GM23338 (cell line): Measurements from ENCODE around the gene CANT1. TPM values are rescaled to one million over a fixed set of nuclear protein-coding genes. Genes with fewer than 3 reads are reported as not detected.

ENCODE experiments used
- ATAC-seq: fragments of 200-7000 bp; cut with Tn5 transposase; 3 replicates; pipeline ENCODE4 v1.9.1; 2020
- DNase-seq: peaks from one replicate; pipeline ENCODE4 v3.0.0-alpha.2; 2015; ENCODE audit warnings: low spot score
- H2AFZ ChIP-seq: fragments of 200-600 bp; sonication (generic); 2 replicates; pipeline ENCODE4 v1.8.0; 2016; ENCODE audit warnings: antibody characterized with exemption, mild to moderate bottlenecking, moderate library complexity
- H3F3A ChIP-seq: fragments of 200-600 bp; sonication (generic); replicated peaks from 2 replicates; pipeline ENCODE4 v1.8.0; 2017; ENCODE audit warnings: antibody characterized with exemption, mixed run types, low read depth
- H3K27ac ChIP-seq: fragments of 200-600 bp; sonication (generic); 2 replicates; pipeline ENCODE4 v1.6.1; 2016; ENCODE audit warnings: low read depth
- H3K27me3 ChIP-seq: fragments of 200-600 bp; sonication (generic); 2 replicates; pipeline ENCODE4 v1.8.0; 2016; ENCODE audit warnings: mild to moderate bottlenecking, mixed run types, moderate library complexity; ENCODE audit not compliant: insufficient read depth
- H3K36me3 ChIP-seq: fragments of 200-600 bp; sonication (generic); 2 replicates; pipeline ENCODE4 v1.8.0; 2016; ENCODE audit warnings: mild to moderate bottlenecking; ENCODE audit not compliant: insufficient read depth
- H3K4me1 ChIP-seq: fragments of 200-600 bp; sonication (generic); 2 replicates; pipeline ENCODE4 v1.8.0; 2016; ENCODE audit warnings: mild to moderate bottlenecking, moderate library complexity; ENCODE audit not compliant: insufficient read depth
- H3K4me2 ChIP-seq: fragments of 200-600 bp; sonication (generic); 2 replicates; pipeline ENCODE4 v1.7.1; 2017; ENCODE audit warnings: mixed run types
- H3K4me3 ChIP-seq: fragments of 200-600 bp; sonication (generic); 2 replicates; pipeline ENCODE4 v1.6.1; 2016; ENCODE audit warnings: mixed run types
- H3K79me2 ChIP-seq: fragments of 200-600 bp; sonication (generic); replicated peaks from 2 replicates; pipeline ENCODE4 v1.8.0; 2017; ENCODE audit warnings: mild to moderate bottlenecking; ENCODE audit not compliant: insufficient read depth
- H3K9me2 ChIP-seq: fragments of 200-600 bp; sonication (generic); 2 replicates; pipeline ENCODE4 v1.8.0; 2017; ENCODE audit not compliant: insufficient read depth
- H4K20me1 ChIP-seq: fragments of 200-600 bp; sonication (generic); replicated peaks from 2 replicates; pipeline ENCODE4 v1.8.0; 2017; ENCODE audit warnings: mild to moderate bottlenecking; ENCODE audit not compliant: insufficient read depth
- H3K27ac Mint-ChIP-seq: 2 replicates; pipeline ENCODE4 v1.8.0; 2020; ENCODE audit warnings: inconsistent platforms, mild to moderate bottlenecking, moderate library complexity, mixed read lengths
- H3K27me3 Mint-ChIP-seq: 3 replicates; pipeline ENCODE4 v1.8.0; 2022; ENCODE audit warnings: low read depth, mild to moderate bottlenecking, moderate library complexity, mixed read lengths, inconsistent platforms; ENCODE audit not compliant: insufficient read depth, poor library complexity
- H3K36me3 Mint-ChIP-seq: 3 replicates; pipeline ENCODE4 v1.8.0; 2021; ENCODE audit warnings: low read depth, mild to moderate bottlenecking, inconsistent platforms, moderate library complexity, mixed read lengths
- H3K4me1 Mint-ChIP-seq: 3 replicates; pipeline ENCODE4 v1.8.0; 2020; ENCODE audit warnings: mild to moderate bottlenecking, inconsistent platforms, mixed read lengths
- H3K4me3 Mint-ChIP-seq: 3 replicates; pipeline ENCODE4 v1.8.0; 2021; ENCODE audit warnings: moderate library complexity, mild to moderate bottlenecking, inconsistent platforms, mixed read lengths
- H3K9me3 Mint-ChIP-seq: 3 replicates; pipeline ENCODE4 v1.8.0; 2020; ENCODE audit warnings: moderate library complexity, mild to moderate bottlenecking, inconsistent platforms, mixed read lengths
- CREB1 ChIP-seq: fragments of 250-450 bp; sonication (Bioruptor Pico); IDR thresholded peaks from 2 replicates; pipeline ENCODE4 v1.5.0; 2020; ENCODE audit warnings: low read depth, mild to moderate bottlenecking, moderate library complexity
- CTCF ChIP-seq, 2 experiments: fragments of 200-600 bp in 1 of 2; sonication (generic) in 1 of 2; conservative IDR thresholded peaks; 2 replicates each; pipeline versions ENCODE4 v1.5.1 to v1.6.1; 2016 to 2017; ENCODE audit warnings: antibody characterized with exemption in 2 of 2, low read depth in 2 of 2, mild to moderate bottlenecking in 2 of 2, moderate library complexity in 1 of 2
- ETS1 ChIP-seq: IDR thresholded peaks from 2 replicates; pipeline ENCODE4 v1.6.1; 2016; ENCODE audit warnings: antibody characterized with exemption
- EZH2 ChIP-seq: fragments of 200-600 bp; sonication (generic); IDR thresholded peaks from one replicate; pipeline ENCODE4 v1.8.0; 2017; ENCODE audit warnings: antibody characterized with exemption, mild to moderate bottlenecking, low read depth; ENCODE audit not compliant: unreplicated experiment
- EZH2phosphoT487 ChIP-seq: fragments of 200-600 bp; sonication (generic); IDR thresholded peaks from one replicate; pipeline ENCODE4 v1.8.1; 2018; ENCODE audit warnings: antibody characterized with exemption; ENCODE audit not compliant: unreplicated experiment
- JUNB ChIP-seq: IDR thresholded peaks from one replicate; pipeline ENCODE4 v1.6.1; 2016; ENCODE audit warnings: antibody characterized with exemption; ENCODE audit not compliant: unreplicated experiment
- NANOG ChIP-seq: IDR thresholded peaks from 2 replicates; pipeline ENCODE4 v1.6.1; 2016; ENCODE audit warnings: antibody characterized with exemption, borderline replicate concordance
- POLR2AphosphoS5 ChIP-seq: IDR thresholded peaks from 2 replicates; pipeline ENCODE4 v1.6.1; 2016; ENCODE audit warnings: antibody characterized with exemption, low read depth
- REST ChIP-seq: IDR thresholded peaks from one replicate; pipeline ENCODE4 v1.6.1; 2018; ENCODE audit warnings: antibody characterized with exemption; ENCODE audit not compliant: unreplicated experiment
- STAT1 ChIP-seq: IDR thresholded peaks from one replicate; pipeline ENCODE4 v1.6.1; 2016; ENCODE audit warnings: antibody characterized with exemption; ENCODE audit not compliant: unreplicated experiment
- ZNF331 ChIP-seq: fragments of 250-450 bp; sonication (Bioruptor Pico); IDR thresholded peaks from 2 replicates; pipeline ENCODE4 v1.5.0; 2020; ENCODE audit warnings: low read depth, mild to moderate bottlenecking, moderate library complexity
- long read RNA-seq: library from polyadenylated mRNA; unstranded; transcript quantifications from one replicate; pipeline ENCODE4 v2.0.0, GENCODE V29; 2020; ENCODE audit not compliant: unreplicated experiment
- polyA plus RNA-seq: library from polyadenylated mRNA; unstranded; fragments of >200 nt; fragmentation: Nextera tagmentation; extraction: Ambion mirVana; gene quantifications from 2 replicates; pipeline ENCODE4 v1.2.1, GENCODE V29; 2016
- total RNA-seq: library from RNA; depleted of rRNA; stranded (reverse); fragments of >200 nt; shearing (Covaris generic); gene quantifications from 2 replicates; pipeline ENCODE4 v1.2.3, GENCODE V29; 2014; rRNA removed

The CANT1 gene
- 22.4 and 38.8 TPM in 2 replicates for total RNA-seq
- polyA plus RNA-seq = 5.9 and 8.0 TPM in 2 replicates
- long read RNA-seq, partial matches to known transcripts = 0 of 1 reads
- long read RNA-seq, other reads (novel, unspliced or antisense) = 0 of 1 reads

DNA sequence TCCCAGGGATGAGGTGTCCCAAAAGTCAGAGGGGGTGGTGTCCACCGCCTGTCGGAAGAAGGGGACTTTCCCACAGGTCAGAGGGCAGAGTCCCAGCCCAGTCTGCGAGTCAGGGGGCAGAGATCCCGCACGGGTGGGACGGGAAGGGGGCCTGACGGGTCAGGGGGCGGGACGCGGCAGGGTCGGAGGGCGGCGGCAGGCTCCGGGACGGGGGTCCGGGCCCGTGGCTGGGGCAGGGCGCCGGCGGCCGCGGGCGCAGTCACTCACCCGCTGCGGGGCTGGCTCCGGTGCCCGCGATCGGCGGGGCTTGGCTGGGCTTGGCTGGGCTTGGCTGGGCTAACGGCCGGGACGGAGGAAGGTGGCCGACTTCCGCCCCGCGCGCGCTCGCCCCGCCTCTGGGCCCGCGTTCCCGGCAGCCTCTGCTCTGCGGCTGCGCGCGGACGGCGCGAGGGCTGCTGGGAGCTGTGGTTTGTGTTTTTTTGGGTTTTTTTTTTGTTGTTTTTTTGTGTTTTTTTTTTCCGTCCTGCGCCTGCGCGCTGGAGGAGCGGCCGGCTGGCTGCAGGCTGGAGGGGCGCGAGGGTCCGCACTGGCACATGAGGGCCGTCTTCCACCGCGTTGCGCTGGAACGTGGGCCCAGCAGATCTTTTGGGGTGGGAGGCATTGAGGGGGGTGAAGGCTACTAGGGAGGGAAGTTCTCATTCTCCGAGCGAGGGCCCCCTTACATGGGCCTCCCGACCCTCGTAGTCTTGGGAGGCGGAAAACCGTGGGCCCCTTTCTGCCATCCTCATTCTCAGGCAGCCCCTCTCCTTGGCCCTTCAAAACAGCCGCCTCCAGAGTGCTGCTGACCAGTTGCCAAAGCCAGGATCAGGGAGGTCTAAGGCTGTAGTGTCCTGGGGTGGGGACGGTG is at the start of gene CANT1:
TSS of gene CANT1 (minus strand) at position 368 of the 907 bp plus-strand sequence. CDS start 12,142 bp downstream, outside the sequence.
- Mint-ChIP-seq H3K9me3 (peaks cover 36% of the 10 kb centered on the region), H3K27me3 (peaks cover 50% of the 10 kb centered on the region), H3K27ac (peak within 1 kb of the TSS; percentile 65; the same call in 1 of the 2 replicates), H3K4me3 (peak within 1 kb of the TSS; percentile 91), H3K36me3 (peaks cover 21% of the 10 kb centered on the region), H3K4me1 (peaks cover 19% of the 10 kb centered on the region)
- H3K4me3 ChIP-seq = peak within 1 kb of the TSS; percentile 82
- H3F3A ChIP-seq = peaks cover 4% of the 10 kb centered on the region; the same call in 1 of the 2 replicates
- peaks cover 13% of the 10 kb centered on the region for H3K79me2 ChIP-seq
- peaks cover 46% of the 10 kb centered on the region for H3K27me3 ChIP-seq
- no peaks in the 10 kb centered on the region; the same call in 1 of the 2 replicates for H3K9me2 ChIP-seq
- H2AFZ ChIP-seq = peak within 1 kb of the TSS; percentile 92; the same call in 1 of the 2 replicates
- peak; percentile 93 for ATAC-seq
- peak within 1 kb of the TSS; percentile 85 for H3K4me2 ChIP-seq
- H3K27ac ChIP-seq = peak within 1 kb of the TSS; percentile 50; the same call in 1 of the 2 replicates
- H3K4me1 ChIP-seq = peaks cover 5% of the 10 kb centered on the region; the same call in 1 of the 2 replicates
- TF ChIP-seq ETS1 = peak; percentile 20; the same call in 1 of the 2 replicates
- TF ChIP-seq ZNF331 (CRISPR knock-in tag) = no peak
- peak; percentile 89 for TF ChIP-seq POLR2AphosphoS5
- TF ChIP-seq EZH2 = peak; percentile 18
- peak; percentile 92 for DNase-seq
- no peaks in the 10 kb centered on the region for H3K36me3 ChIP-seq
- peaks cover 32% of the 10 kb centered on the region for H4K20me1 ChIP-seq

- H3K4me1 ChIP-seq = no peaks in the 10 kb centered on the region
- no peak overlapping the region for H3K4me2 ChIP-seq
- H3K9me3 Mint-ChIP-seq = peaks cover 19% of the 10 kb centered on the region
- H3K79me2 ChIP-seq = no peaks in the 10 kb centered on the region
- H3K27me3 Mint-ChIP-seq = peaks cover 7% of the 10 kb centered on the region
- H3K4me1 Mint-ChIP-seq = no peaks in the 10 kb centered on the region
- H3K27ac ChIP-seq = no peak overlapping the region
- DNase-seq (no peak), ATAC-seq (no peak)
- no peaks in the 10 kb centered on the region for H4K20me1 ChIP-seq
- no peaks in the 10 kb centered on the region for H3K36me3 ChIP-seq
- no peaks in the 10 kb centered on the region for H3F3A ChIP-seq
- no peak overlapping the region for H3K4me3 ChIP-seq
- no peaks in the 10 kb centered on the region for H3K27me3 ChIP-seq
- no peaks in the 10 kb centered on the region for H3K9me2 ChIP-seq
- H2AFZ ChIP-seq = no peak overlapping the region
- no peaks in the 10 kb centered on the region for H3K36me3 Mint-ChIP-seq
- H3K27ac Mint-ChIP-seq = no peak overlapping the region
- no peak overlapping the region for H3K4me3 Mint-ChIP-seq
- TF ChIP-seq CTCF (conservative IDR thresholded peaks at IDR 0.05; ENCODE audit: low read depth in 2 of 2) = no peak
- no peak for TF ChIP-seq ETS1
- no peak for TF ChIP-seq EZH2
- TF ChIP-seq POLR2AphosphoS5 = no peak
- TF ChIP-seq NANOG = no peak
- TF ChIP-seq REST = no peak
- TF ChIP-seq STAT1 = no peak
- no peak for TF ChIP-seq CREB1 (CRISPR knock-in tag)
- TF ChIP-seq ZNF331 (CRISPR knock-in tag) = no peak
- TF ChIP-seq EZH2phosphoT487 = no peak
- no peak for TF ChIP-seq JUNB
Observed at GRCh38 chr17:79057737-79058385, 48.3 kb upstream of the CANT1 start.
